AG10803 (cell line): Measurements from ENCODE around the gene U2AF1L4.

ENCODE experiments used
- DNase-seq: peaks from one replicate; pipeline ENCODE4 v3.0.0; 2010; ENCODE audit warnings: low read depth
- H3K4me3 ChIP-seq: 2 replicates; pipeline ENCODE4 v1.5.1; 2011; ENCODE audit warnings: mild to moderate bottlenecking, low read length, control low read depth
- CTCF ChIP-seq: conservative IDR thresholded peaks from 2 replicates; pipeline ENCODE4 v1.5.1; 2011; ENCODE audit warnings: mild to moderate bottlenecking, low read length, control low read depth, inconsistent platforms

U2AF1L4 gene

GRCh38 chr19:35779033-35779432 is 33.8 kb upstream of the U2AF1L4 start:
- DNase-seq, result no peak
- no peak for TF ChIP-seq CTCF
- H3K4me3 ChIP-seq, result no peak overlapping the region

- no peak for DNase-seq
- TF ChIP-seq CTCF, result no peak
- H3K4me3 ChIP-seq, result no peak overlapping the region
Measured at GRCh38 chr19:35777961-35778360, 32.7 kb upstream of the U2AF1L4 start.

- no peak for TF ChIP-seq CTCF
- no peak overlapping the region for H3K4me3 ChIP-seq
- no peak for DNase-seq
Measured at GRCh38 chr19:35777086-35777841, 32.0 kb upstream of the U2AF1L4 start.

GRCh38 chr19:35776102-35776788 is 31.0 kb upstream of the U2AF1L4 start:
- H3K4me3 ChIP-seq, result peak overlapping the region; percentile 72
- no peak for TF ChIP-seq CTCF
- no peak for DNase-seq

GRCh38 chr19:35775298-35776101 is 30.3 kb upstream of the U2AF1L4 start, which contains the start of gene ARHGAP33:
TSS of gene ARHGAP33 (plus strand) at chr19:35775564. CDS start at chr19:35775659, 95 bp downstream.
- H3K4me3 ChIP-seq, result peak within 1 kb of the TSS; percentile 72
- peak; percentile 91 for DNase-seq
- TF ChIP-seq CTCF, result no peak

- no peak for TF ChIP-seq CTCF
- peak overlapping the region; percentile 53 for H3K4me3 ChIP-seq
- DNase-seq, result no peak
Measured at GRCh38 chr19:35775046-35775297, 29.8 kb upstream of the U2AF1L4 start.
